Measurements from ENCODE around the gene HNRNPC.
"Not testable (repeated sequence)": the region's sequence is repeated elsewhere in the genome, so short reads cannot be mapped to it uniquely, and the experiment has no call there.

The HNRNPC gene

DNA sequence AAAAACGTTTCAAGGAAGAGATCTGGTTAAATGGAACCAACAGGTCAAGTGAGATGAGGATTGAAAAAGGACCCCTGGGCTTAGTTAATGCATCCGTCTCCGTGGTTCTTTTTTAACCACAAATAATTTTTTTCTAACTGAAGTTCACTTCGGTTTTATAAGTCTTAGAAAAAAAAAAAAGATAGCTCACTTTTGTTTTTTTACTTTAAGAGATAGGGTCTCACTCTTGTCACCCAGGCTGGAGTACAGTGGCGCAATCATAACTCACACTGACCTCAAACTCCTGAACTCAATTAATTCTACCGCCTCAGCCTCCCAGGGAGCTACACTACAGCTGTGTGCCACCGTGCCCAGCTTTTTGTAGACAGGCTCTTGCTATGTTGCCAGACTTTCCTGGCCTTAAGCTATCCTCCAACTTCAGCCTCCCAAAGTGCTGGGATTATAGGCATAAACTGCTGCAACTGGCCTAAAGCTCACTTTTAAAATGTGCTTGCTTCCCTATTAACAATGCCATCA is 11.8 kb downstream of the HNRNPC start:
- Histone ChIP-seq H3K9ac (ENCODE audit: low read length) (peak overlapping the region; percentile 25), H3K9me3 (ENCODE audit: control insufficient read depth, low read length) (no peaks in the 10 kb centered on the region), H3K36me3 (ENCODE audit: control insufficient read depth, insufficient read depth, low read length, severe bottlenecking) (peaks cover 73% of the 10 kb centered on the region), H3K27me3 (replicated peaks; ENCODE audit: control insufficient read depth, insufficient read depth, low read length) (no peaks in the 10 kb centered on the region), H3K4me1 (ENCODE audit: control insufficient read depth, insufficient read depth, low read length) (peaks cover 65% of the 10 kb centered on the region), H3K4me3 (ENCODE audit: low read length) (peak overlapping the region; percentile 56)
- peak; percentile 61 for DNase-seq (ENCODE audit: low read depth)

DNA sequence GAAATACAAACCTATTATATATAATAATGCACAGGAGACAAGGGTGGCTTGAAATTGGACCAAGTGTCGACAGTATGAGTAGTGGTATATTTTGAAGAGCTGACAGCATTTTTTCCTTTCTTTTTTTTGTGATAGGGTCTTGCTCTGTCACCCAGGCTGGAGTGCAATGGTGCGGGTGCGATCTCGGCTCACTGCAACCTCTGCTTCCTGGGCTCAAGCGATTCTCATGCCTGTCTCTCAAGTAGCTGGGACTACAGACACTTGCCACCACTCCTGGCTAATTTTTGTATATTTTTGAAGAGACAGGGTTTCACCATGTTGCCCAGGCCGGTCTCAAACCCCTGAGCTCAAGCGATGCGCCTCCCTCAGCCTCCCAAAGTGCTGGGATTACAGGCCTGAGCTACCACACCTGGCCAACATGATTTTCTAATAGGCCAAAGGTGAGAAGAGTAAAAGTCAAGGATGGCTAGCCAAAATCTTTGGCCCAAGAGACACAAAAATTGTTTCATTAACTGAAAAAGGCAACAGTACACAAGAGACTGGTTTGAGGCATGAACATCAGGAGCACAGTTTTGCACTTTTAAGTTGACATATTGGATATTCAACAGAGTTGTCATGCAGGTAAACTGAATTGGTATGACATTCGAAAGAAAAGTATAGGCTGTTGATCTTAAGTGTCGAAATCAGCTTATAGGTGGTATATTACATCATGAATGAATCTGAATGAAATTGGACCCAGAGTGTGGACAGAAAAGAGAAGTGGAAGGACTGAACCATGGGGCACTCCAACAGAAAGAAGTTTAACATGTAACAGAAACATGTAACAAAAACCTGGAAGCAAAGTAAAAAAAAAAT is 12.5 kb downstream of the HNRNPC start:
- Histone ChIP-seq H3K36me3 (ENCODE audit: control insufficient read depth, insufficient read depth, low read length, severe bottlenecking) (peaks cover 73% of the 10 kb centered on the region), H3K4me3 (ENCODE audit: low read length) (peak overlapping the region; percentile 56), H3K27me3 (replicated peaks; ENCODE audit: control insufficient read depth, insufficient read depth, low read length) (no peaks in the 10 kb centered on the region), H3K9me3 (ENCODE audit: control insufficient read depth, low read length) (no peaks in the 10 kb centered on the region), H3K4me1 (ENCODE audit: control insufficient read depth, insufficient read depth, low read length) (peaks cover 58% of the 10 kb centered on the region), H3K9ac (ENCODE audit: low read length) (no peak overlapping the region)
- peak; percentile 36 for DNase-seq (ENCODE audit: low read depth)

DNA sequence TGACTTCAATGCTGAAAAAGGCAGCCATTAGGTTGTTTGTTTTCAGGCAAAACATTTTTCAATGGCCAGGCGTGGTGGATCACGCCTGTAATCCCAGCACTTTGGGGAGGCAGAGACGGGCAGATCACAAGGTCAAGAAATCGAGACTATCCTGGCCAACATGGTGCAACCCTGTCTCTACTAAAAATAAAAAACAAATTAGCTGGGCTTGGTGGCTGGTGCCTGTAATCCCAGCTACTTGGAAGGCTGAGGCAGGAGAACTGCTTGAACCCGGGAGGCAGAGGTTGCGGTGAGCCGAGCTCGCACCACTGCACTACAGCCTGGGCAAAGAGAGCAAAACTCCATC is 13.2 kb downstream of the HNRNPC start:
- H3K4me1 ChIP-seq (ENCODE audit: control insufficient read depth, insufficient read depth, low read length), result peaks cover 51% of the 10 kb centered on the region
- H3K36me3 ChIP-seq (ENCODE audit: control insufficient read depth, insufficient read depth, low read length, severe bottlenecking), result peaks cover 73% of the 10 kb centered on the region
- not testable (repeated sequence) for H3K9me3 ChIP-seq (ENCODE audit: control insufficient read depth, low read length); DNase-seq (ENCODE audit: low read depth); H3K9ac ChIP-seq (ENCODE audit: low read length); H3K27me3 ChIP-seq (replicated peaks; ENCODE audit: control insufficient read depth, insufficient read depth, low read length); H3K4me3 ChIP-seq (ENCODE audit: low read length)

DNA sequence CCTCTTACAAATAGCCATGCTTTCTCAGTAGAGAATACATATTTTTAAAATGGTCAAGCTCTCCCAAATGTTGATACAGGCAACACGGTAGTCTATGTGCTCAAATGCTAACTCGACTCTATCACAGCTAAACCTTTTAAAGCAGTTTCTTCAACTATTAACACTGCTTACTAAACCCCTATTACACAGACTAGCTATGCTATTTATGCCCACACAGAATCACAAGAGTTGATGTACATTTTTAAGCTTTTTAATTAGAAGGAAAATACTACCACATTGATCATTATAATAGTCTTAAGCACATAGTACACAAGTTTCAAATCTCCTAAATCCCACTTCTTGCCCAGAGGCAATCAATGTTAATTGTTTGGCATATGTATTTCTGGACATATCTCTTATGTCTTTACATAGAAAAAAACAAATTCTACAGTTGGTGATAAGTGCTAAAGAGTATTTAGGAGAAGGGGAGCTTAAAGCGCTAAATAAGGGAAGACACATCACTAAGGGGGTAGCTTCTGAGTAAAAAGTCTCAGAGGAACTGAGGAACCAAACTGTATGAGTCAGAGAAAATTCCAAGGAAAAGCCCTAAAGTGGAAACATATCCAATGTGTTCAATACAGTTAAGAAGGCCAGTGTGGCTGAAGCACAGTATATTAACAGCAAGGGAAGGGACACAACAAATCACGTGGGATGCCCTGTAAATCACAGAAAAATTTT is 13.7 kb downstream of the HNRNPC start:
- peak; percentile 62 for DNase-seq (ENCODE audit: low read depth)
- Histone ChIP-seq H3K9ac (ENCODE audit: low read length) (peak overlapping the region; percentile 31), H3K27me3 (replicated peaks; ENCODE audit: control insufficient read depth, insufficient read depth, low read length) (no peaks in the 10 kb centered on the region), H3K4me1 (ENCODE audit: control insufficient read depth, insufficient read depth, low read length) (peaks cover 49% of the 10 kb centered on the region), H3K9me3 (ENCODE audit: control insufficient read depth, low read length) (no peaks in the 10 kb centered on the region), H3K4me3 (ENCODE audit: low read length) (peak overlapping the region; percentile 21), H3K36me3 (ENCODE audit: control insufficient read depth, insufficient read depth, low read length, severe bottlenecking) (peaks cover 73% of the 10 kb centered on the region)

DNA sequence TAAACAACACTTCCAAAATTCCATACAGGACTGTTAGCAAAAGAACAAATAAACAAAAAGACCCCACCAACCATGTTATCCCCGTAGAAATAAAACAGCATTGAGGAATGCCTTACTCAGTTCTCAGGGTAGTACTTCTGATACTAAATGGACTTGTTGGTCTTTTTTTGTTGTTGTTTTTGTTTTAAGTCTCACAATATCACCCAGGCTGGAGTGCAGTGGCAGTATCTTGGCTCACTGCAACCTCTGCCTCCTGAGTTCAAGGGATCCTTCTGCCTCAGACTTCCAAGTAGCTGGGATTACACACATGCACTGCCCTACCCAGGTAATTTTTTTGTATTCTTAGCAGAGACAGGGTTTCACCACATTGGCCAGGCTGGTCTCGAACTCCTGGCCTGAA is 17.1 kb downstream of the HNRNPC start:
- no peak for DNase-seq (ENCODE audit: low read depth)
- H3K4me1 ChIP-seq (ENCODE audit: control insufficient read depth, insufficient read depth, low read length), result peaks cover 36% of the 10 kb centered on the region
- no peaks in the 10 kb centered on the region for H3K9me3 ChIP-seq (ENCODE audit: control insufficient read depth, low read length)
- no peak overlapping the region for H3K9ac ChIP-seq (ENCODE audit: low read length)
- H3K27me3 ChIP-seq (replicated peaks; ENCODE audit: control insufficient read depth, insufficient read depth, low read length), result no peaks in the 10 kb centered on the region
- peaks cover 83% of the 10 kb centered on the region for H3K36me3 ChIP-seq (ENCODE audit: control insufficient read depth, insufficient read depth, low read length, severe bottlenecking)
- no peak overlapping the region for H3K4me3 ChIP-seq (ENCODE audit: low read length)

DNA sequence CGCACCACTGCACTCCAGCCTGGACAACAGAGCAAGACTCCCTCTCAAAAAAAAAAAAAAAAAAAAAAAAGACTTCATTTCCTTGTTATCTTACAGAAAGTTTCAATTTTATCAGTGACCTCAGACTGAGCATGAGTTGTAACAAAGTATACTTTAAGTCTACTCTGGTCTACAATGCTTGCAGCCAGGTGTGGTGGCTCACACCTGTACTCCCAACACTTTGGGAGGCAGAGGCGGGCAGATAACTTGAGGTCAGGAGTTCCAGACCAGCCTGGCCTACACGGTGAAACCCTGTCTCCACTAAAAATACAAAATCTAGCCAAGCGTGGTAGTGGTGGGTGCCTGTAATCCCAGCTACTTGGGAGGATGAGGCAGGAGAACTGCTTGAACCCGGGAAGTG is 18.0 kb downstream of the HNRNPC start:
- Histone ChIP-seq H3K9ac (ENCODE audit: low read length) (no peak overlapping the region), H3K36me3 (ENCODE audit: control insufficient read depth, insufficient read depth, low read length, severe bottlenecking) (peaks cover 81% of the 10 kb centered on the region), H3K4me3 (ENCODE audit: low read length) (no peak overlapping the region), H3K27me3 (replicated peaks; ENCODE audit: control insufficient read depth, insufficient read depth, low read length) (no peaks in the 10 kb centered on the region), H3K4me1 (ENCODE audit: control insufficient read depth, insufficient read depth, low read length) (peaks cover 35% of the 10 kb centered on the region), H3K9me3 (ENCODE audit: control insufficient read depth, low read length) (no peaks in the 10 kb centered on the region)
- no peak for DNase-seq (ENCODE audit: low read depth)

DNA sequence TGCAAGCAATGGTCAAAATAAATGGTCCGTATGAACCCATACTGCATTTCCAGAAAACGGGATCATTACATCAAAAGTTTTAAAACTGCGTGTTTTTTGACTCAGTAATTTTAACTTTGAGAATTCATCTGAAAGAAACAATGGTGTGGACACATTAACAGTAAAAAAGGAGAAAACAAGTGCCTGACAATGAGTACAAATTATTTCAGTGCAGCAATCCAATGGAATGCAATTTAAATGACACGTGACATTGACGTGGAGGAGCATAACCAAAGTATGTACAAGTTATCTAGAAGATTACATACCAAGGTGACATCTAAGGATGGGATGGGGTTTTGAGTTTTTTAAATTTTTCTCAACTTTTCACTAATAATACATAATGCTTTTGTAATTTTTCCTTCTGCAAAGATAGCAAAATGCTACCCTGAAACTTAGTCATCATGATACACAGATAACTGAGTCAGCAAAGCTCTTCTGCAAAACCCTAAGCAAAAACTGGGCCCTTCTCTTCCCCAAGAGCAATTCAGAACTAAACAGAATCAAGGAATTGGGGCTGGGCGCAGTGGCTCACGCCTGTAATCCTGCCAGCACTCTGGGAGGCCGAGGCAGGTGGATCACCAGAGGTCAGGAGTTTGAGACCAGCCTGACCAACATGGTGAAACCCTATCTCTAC is 20.4 kb downstream of the HNRNPC start:
- Histone ChIP-seq H3K9me3 (ENCODE audit: control insufficient read depth, low read length) (no peaks in the 10 kb centered on the region), H3K4me3 (ENCODE audit: low read length) (no peak overlapping the region), H3K27me3 (replicated peaks; ENCODE audit: control insufficient read depth, insufficient read depth, low read length) (no peaks in the 10 kb centered on the region), H3K9ac (ENCODE audit: low read length) (no peak overlapping the region), H3K36me3 (ENCODE audit: control insufficient read depth, insufficient read depth, low read length, severe bottlenecking) (peaks cover 87% of the 10 kb centered on the region), H3K4me1 (ENCODE audit: control insufficient read depth, insufficient read depth, low read length) (peaks cover 37% of the 10 kb centered on the region)
- no peak for DNase-seq (ENCODE audit: low read depth)

DNA sequence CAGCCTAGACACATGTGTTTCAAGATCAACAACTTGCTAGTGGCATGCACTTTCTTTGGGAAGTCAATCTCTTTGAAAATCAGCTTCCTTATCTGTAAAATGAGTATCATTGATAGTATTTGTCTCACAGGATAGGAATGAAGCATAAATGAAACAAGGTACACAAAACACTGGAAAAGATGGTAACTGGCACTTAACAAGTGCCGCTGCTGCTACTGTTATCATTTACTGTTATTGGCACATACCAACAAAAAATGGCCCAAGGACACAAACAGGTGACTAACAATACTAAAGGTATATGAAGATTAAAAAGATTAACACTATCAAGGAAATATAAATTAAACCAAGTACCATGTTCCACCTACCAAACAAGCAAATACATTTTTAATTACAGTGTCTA is 20.9 kb downstream of the HNRNPC start:
- H3K36me3 ChIP-seq (ENCODE audit: control insufficient read depth, insufficient read depth, low read length, severe bottlenecking), result peaks cover 87% of the 10 kb centered on the region
- no peak for DNase-seq (ENCODE audit: low read depth)
- H3K9me3 ChIP-seq (ENCODE audit: control insufficient read depth, low read length), result no peaks in the 10 kb centered on the region
- no peak overlapping the region for H3K9ac ChIP-seq (ENCODE audit: low read length)
- H3K4me1 ChIP-seq (ENCODE audit: control insufficient read depth, insufficient read depth, low read length), result peaks cover 42% of the 10 kb centered on the region
- H3K27me3 ChIP-seq (replicated peaks; ENCODE audit: control insufficient read depth, insufficient read depth, low read length), result no peaks in the 10 kb centered on the region
- no peak overlapping the region for H3K4me3 ChIP-seq (ENCODE audit: low read length)

DNA sequence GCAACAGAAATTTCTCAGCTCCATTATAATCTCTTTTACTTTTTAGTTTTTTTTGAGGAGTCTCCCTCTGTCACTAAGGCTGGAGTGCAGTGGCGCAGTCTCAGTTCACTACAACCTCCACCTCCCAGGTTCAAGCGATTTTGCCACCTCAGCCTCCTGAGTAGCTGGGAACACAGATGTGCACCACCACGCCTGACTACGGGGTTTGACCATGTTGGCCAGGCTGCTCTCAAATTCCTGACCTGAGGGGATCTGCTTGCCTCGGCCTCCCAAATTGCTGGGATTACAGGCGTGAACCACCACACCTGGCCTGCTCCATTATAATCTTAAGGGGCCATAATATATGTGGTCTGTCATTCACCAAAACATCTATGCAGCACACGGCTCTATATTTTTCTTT is 23.4 kb downstream of the HNRNPC start:
- H3K36me3 ChIP-seq (ENCODE audit: control insufficient read depth, insufficient read depth, low read length, severe bottlenecking), result peaks cover 76% of the 10 kb centered on the region

DNA sequence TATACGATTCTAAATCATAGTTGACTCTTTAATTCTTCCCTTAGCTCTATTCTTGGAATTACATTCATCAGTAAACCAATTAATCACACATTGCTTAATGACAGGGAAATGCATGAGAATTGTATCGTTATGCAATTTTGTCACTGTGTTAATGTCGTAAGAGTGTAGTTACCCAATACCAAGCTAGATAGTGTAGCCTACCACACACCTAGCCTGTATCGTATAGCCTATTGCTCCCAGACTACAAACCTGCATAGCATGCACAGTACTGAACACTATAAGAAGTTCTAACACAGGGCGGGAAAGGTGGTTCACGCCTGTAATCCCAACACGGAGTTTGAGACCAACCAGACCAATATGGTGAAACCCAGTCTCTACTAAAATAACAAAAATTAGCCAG is 24.7 kb downstream of the HNRNPC start:
- DNase-seq (ENCODE audit: low read depth), result no peak
- H3K27me3 ChIP-seq (replicated peaks; ENCODE audit: control insufficient read depth, insufficient read depth, low read length), result no peaks in the 10 kb centered on the region
- peaks cover 60% of the 10 kb centered on the region for H3K4me1 ChIP-seq (ENCODE audit: control insufficient read depth, insufficient read depth, low read length)
- no peaks in the 10 kb centered on the region for H3K9me3 ChIP-seq (ENCODE audit: control insufficient read depth, low read length)
- peaks cover 73% of the 10 kb centered on the region for H3K36me3 ChIP-seq (ENCODE audit: control insufficient read depth, insufficient read depth, low read length, severe bottlenecking)
- H3K4me3 ChIP-seq (ENCODE audit: low read length), result no peak overlapping the region
- no peak overlapping the region for H3K9ac ChIP-seq (ENCODE audit: low read length)

More for the DNA sequence above, 23.4 kb downstream of the HNRNPC start:
- no peak for DNase-seq (ENCODE audit: low read depth)
- H3K4me1 ChIP-seq (ENCODE audit: control insufficient read depth, insufficient read depth, low read length), result peaks cover 60% of the 10 kb centered on the region
- H3K27me3 ChIP-seq (replicated peaks; ENCODE audit: control insufficient read depth, insufficient read depth, low read length), result no peaks in the 10 kb centered on the region
- no peak overlapping the region for H3K4me3 ChIP-seq (ENCODE audit: low read length)
- H3K9me3 ChIP-seq (ENCODE audit: control insufficient read depth, low read length), result no peaks in the 10 kb centered on the region
- H3K9ac ChIP-seq (ENCODE audit: low read length), result no peak overlapping the region

DNA sequence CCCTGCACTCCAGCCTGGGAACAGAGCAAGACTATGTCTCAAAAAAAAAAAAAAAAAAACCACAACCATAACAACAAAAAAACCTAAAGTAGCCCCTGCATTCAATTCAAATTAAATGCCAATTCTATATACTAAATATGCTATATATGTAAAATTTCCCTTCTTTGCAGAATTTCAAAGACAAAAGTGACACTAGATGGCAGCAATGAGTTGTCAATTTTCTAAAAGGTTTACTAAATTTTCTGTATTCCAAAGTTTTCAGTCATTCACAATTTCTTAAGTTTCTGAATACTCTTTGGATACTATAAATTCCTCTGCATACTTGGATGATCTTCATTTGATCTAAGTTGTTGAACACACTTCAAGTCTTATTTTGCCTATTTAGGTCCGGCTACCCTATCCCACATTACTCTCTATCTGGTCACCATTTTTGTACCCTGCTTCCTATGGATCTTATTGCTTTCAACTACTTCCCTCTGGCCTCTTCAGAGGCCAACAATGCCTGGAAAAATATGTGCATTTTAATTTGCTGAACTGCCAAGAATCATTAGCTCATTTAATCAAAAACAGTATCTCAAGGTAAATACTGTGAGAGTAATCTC is 27.9 kb downstream of the HNRNPC start:
- Histone ChIP-seq H3K9me3 (ENCODE audit: control insufficient read depth, low read length) (no peaks in the 10 kb centered on the region), H3K9ac (ENCODE audit: low read length) (peak overlapping the region; percentile 43), H3K4me3 (ENCODE audit: low read length) (no peak overlapping the region), H3K4me1 (ENCODE audit: control insufficient read depth, insufficient read depth, low read length) (peaks cover 53% of the 10 kb centered on the region), H3K36me3 (ENCODE audit: control insufficient read depth, insufficient read depth, low read length, severe bottlenecking) (peaks cover 72% of the 10 kb centered on the region), H3K27me3 (replicated peaks; ENCODE audit: control insufficient read depth, insufficient read depth, low read length) (no peaks in the 10 kb centered on the region)
- peak; percentile 72 for DNase-seq (ENCODE audit: low read depth)

All from adipocyte (in vitro differentiated cells).